ENCODE results near the gene BICDL2.

Gene BICDL2

DNA sequence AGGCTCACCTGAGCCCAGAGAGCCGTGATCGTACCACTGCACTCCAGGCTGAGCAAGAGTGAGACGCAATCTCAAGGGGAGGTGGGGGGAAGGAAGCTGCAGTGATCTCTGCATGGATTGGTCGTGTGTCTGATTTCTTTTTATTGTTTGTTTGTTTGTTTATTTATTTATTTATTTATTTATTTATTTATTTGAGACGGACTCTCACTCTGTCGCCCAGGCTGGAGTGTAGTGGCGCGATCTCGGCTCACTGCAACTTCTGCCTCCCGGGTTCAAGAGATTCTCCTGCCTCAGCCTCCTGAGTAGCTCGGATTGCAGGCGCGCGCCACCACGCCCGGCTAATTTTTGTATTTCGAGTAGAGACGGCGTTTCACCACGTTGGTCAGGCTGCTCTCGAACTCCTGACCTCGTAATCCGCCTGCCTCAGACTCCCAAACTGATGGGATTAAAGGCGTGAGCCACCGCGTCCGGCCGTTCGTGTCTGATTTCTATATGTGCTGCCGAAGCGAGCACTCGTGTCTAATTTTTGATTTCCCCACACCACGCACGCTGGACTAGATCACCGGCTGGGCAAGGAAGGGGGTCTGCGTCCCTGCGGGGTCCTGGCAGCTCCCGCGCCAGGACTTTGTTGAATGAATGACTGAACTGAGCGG, 17.0 kb downstream of the BICDL2 start:
- TF ChIP-seq, protein P1, sequence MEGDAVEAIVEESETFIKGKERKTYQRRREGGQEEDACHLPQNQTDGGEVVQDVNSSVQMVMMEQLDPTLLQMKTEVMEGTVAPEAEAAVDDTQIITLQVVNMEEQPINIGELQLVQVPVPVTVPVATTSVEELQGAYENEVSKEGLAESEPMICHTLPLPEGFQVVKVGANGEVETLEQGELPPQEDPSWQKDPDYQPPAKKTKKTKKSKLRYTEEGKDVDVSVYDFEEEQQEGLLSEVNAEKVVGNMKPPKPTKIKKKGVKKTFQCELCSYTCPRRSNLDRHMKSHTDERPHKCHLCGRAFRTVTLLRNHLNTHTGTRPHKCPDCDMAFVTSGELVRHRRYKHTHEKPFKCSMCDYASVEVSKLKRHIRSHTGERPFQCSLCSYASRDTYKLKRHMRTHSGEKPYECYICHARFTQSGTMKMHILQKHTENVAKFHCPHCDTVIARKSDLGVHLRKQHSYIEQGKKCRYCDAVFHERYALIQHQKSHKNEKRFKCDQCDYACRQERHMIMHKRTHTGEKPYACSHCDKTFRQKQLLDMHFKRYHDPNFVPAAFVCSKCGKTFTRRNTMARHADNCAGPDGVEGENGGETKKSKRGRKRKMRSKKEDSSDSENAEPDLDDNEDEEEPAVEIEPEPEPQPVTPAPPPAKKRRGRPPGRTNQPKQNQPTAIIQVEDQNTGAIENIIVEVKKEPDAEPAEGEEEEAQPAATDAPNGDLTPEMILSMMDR (conservative IDR thresholded peaks at IDR 0.05): no peak
- peak overlapping the region; percentile 42; the same call in 1 of the 2 replicates for H3K27ac ChIP-seq

DNA sequence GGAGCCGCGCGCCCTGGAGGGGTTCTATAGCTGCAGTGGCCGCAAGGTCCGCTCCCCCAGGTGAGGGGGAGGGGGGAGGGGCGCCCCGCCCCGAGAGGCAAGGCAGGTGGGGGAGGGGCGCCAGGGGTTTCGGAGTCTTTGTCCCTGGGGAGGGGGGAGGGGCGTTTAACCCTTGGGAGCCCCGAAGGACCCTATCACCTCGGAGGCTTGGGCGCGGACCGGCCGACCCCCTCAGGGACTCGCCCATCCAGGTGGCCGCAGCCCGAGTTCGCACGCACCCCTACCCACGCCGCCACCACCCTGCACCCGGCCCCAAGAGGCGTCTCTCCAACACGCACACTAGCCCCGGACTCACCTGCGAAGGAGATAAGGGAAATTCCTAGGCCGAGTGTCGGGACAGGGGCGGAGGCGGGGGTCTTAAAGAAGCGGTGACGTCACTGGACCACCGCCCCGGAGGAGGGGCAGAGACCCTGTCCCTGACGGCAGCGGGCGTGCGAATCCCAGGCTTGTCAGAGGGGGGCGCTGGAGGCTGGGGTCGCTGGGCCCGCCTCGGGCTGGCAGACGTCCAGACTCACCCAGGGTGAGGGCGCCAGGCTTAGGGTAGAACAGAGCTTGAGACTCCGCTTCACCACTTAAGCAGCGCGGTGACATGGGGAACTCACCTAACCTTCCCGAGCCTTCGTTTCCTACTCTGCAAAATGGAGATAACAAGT, 18.8 kb downstream of the BICDL2 start, which contains the start of gene CLDN6:
TSS of gene CLDN6 (minus strand) at position 390 of the 713 bp plus-strand sequence. CDS start 2,162 bp downstream, outside the sequence.
- no peak within 1 kb of the TSS for H3K27ac ChIP-seq
- TF ChIP-seq, protein P1 (conservative IDR thresholded peaks at IDR 0.05): no peak

DNA sequence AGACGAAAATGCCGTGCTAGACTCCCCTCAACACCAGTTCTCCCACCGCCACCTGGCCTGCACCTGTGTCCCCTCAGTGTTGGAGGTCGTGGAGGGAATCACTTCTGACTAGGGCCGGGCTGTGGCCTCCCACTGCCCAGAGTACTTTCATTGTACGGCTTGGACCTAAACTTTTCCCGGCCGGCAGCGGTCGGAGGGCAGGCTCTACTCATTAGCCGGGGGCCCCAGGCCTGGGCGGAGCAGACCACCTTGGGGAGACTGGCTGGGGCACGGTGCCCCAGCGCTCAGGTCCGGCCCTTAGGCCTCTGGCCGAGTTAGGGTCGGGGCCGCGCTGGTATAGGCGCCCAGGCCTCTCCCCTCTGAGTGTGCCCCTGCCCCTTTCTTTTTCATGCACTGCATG, 19.4 kb downstream of the BICDL2 start:
- no peak overlapping the region for H3K27ac ChIP-seq

DNA sequence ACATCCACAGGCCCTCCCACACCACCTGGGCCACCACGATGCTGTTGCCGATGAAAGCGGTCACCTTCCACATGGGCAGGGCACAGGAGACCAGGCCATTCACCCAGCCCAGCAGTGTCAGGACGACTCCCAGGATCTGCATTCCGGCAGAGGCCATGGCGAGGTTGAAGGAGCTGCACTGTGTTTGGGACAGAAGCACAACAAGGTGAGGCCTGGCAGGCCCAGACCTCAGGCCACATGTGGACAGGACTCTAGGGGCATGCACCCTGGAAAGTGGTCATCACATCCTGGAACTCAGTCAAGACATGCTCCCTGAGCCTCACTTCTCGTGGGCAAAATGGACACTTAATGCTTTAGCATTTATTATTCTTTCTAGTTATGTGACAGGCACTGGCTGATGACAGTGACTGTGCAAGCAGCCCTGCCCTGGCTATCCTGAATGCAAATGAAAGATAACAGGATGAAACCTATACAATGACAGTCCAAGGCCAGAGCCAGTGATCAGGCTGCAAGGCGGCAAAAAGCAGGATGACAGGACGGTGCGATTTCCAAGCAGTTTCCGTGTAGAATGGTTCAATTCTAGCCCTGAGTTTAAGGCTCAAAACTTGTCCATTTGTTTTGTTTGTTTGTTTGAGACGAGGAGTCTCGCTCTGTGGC, 20.8 kb downstream of the BICDL2 start:
- H3K27ac ChIP-seq: no peak overlapping the region
- TF ChIP-seq, protein P1 (conservative IDR thresholded peaks at IDR 0.05): no peak

More for the DNA sequence above, 19.4 kb downstream of the BICDL2 start:
- TF ChIP-seq, protein P1 (conservative IDR thresholded peaks at IDR 0.05): no peak

DNA sequence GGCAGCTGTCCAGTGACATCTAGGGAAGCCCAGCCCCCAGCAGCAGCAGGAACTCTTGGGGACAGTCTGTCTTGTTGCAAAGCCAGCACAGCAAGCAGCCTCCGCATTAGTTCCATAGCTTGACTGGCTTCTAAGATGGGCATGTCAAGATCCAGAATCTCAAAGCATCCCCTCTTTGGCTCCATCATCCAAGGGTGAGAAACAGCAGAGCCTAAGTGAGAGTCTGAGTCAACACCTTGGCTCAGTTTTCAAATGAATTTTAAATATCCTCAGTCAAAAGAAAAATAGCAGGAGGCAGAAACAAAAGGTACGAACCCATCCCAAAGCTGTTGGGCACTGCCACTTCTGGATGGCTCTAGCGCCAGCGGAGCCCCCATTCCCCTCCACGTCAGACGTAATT, 21.8 kb downstream of the BICDL2 start:
- TF ChIP-seq, protein P1 (conservative IDR thresholded peaks at IDR 0.05): no peak
- H3K27ac ChIP-seq: no peak overlapping the region

DNA sequence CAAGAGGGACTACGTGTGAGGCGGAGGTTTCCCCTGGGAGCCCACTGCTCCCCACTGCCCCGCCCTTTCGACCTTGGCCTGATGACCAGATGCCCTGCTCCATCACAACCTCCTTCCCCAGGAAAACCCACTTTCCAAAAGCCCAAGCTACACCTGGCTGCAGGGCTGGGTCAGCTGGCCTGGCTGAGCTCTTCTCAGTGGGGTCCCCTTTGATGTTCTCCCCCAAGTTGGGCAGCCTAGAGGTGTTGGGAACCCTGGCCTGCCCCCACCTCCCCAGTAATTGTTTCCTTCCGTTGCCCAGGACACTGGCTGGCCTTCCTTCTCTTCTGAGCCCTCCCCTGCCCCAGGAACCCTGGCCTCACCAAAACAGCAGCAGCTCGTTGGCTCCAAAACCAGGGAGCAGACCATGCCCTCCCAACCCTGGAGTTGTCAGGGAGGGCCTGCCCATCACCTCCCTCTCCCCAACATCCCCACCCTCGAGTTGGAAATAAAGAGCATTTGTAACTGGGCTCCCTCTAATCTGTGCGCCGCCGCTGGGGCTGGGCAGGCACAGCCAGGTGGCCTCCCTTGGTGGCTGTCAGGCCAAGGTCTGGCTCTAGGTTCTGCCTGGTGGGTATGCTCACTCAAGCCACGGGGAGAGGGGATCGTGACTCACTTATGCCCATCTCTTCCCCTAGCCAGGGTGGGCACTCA, 22.6 kb downstream of the BICDL2 start:
- TF ChIP-seq, protein P1 (conservative IDR thresholded peaks at IDR 0.05): no peak
- H3K27ac ChIP-seq: no peak overlapping the region
